K562 (cell line): ENCODE data around the gene PLCD1. TPM values are rescaled to one million over a fixed set of nuclear protein-coding genes. Genes with fewer than 3 reads are reported as not detected.

Source experiments
- ATAC-seq: fragments of 200-7000 bp; cut with Tn5 transposase; 3 replicates; pipeline ENCODE4 v1.9.1; 2020; ENCODE audit warnings: moderate library complexity
- BruUV-seq: library from RNA; stranded (reverse); fragments of 400-500 nt; replicated peaks from 2 replicates; lab custom pipeline; 2021; lab: Mats Ljungman, UMichigan
- CTCF ChIA-PET: fragments of 300-600 bp; formaldehyde crosslinking; extraction: SDS; loops from one replicate; lab custom pipeline; 2021; ENCODE audit warnings: low intra/inter-chr PET ratio; lab: Yijun Ruan, JAX
- POLR2A ChIA-PET: fragments of 300-600, 350-650 bp; sonication (Branson Sonifier 250); formaldehyde crosslinking; extraction: SDS; loops from one replicate; lab custom pipeline; 2021; ENCODE audit warnings: antibody characterized with exemption, inconsistent platforms; lab: Yijun Ruan, JAX
- DNase-seq, 4 experiments: peaks; one replicate each; pipeline versions ENCODE4 v3.0.0 to v3.0.0-alpha.2; 2011 to 2018; ENCODE audit warnings: low spot score in 3 of 4, mixed read lengths in 3 of 4; ENCODE audit errors: extremely low read depth in 1 of 4
- FAIRE-seq: peaks from 2 replicates; lab custom pipeline; 2011; peaks lifted over from hg19 to GRCh38; lab: Jason Lieb, UNC
- H2AFZ ChIP-seq: 2 replicates; pipeline ENCODE4 v1.6.0; 2011; ENCODE audit warnings: low read depth, low read length, control low read depth, inconsistent platforms
- H3K27ac ChIP-seq: fragments of 200-600 bp; 3 replicates; pipeline ENCODE4 v1.8.0; 2011; ENCODE audit warnings: low read depth, mild to moderate bottlenecking, control low read depth, inconsistent platforms, low read length, moderate library complexity, mixed read lengths; ENCODE audit errors: extremely low read depth
- H3K27me3 ChIP-seq, 2 experiments: fragments of 300-600 bp in 1 of 2; 2 replicates in 1 of 2; 3 replicates in 1 of 2; pipeline versions ENCODE4 v1.6.0 to v1.8.0; 2011; ENCODE audit warnings: inconsistent platforms in 2 of 2, low read length in 2 of 2, mild to moderate bottlenecking in 1 of 2, mixed read lengths in 1 of 2, moderate library complexity in 1 of 2; ENCODE audit not compliant: control insufficient read depth in 2 of 2, insufficient read depth in 2 of 2
- H3K36me3 ChIP-seq: fragments of 300-600 bp; 3 replicates; pipeline ENCODE4 v1.8.0; 2011; ENCODE audit warnings: mild to moderate bottlenecking, low read length, inconsistent platforms; ENCODE audit not compliant: control insufficient read depth, insufficient read depth
- H3K4me1 ChIP-seq, 2 experiments: fragments of 200-600 bp in 1 of 2; replicated peaks in 1 of 2; 2 replicates in 1 of 2; 3 replicates in 1 of 2; pipeline versions ENCODE4 v1.5.1 to v1.8.0; 2011; ENCODE audit warnings: inconsistent platforms in 2 of 2, low read length in 2 of 2, mild to moderate bottlenecking in 1 of 2, mixed read lengths in 1 of 2, moderate library complexity in 1 of 2; ENCODE audit not compliant: control insufficient read depth in 2 of 2, insufficient read depth in 2 of 2
- H3K4me2 ChIP-seq: 2 replicates; pipeline ENCODE4 v1.6.1; 2011; ENCODE audit warnings: low read length, control low read depth, inconsistent platforms, mixed read lengths; ENCODE audit not compliant: insufficient read depth
- H3K4me3 ChIP-seq: fragments of 200-600 bp; sonication (generic), shearing (Covaris generic); 2 replicates; pipeline ENCODE4 v1.5.1; 2016; ENCODE audit warnings: control low read depth, inconsistent platforms
- H3K79me2 ChIP-seq: fragments of 200-600 bp; 3 replicates; pipeline ENCODE4 v1.8.0; 2011; ENCODE audit warnings: low read length, inconsistent platforms; ENCODE audit not compliant: control insufficient read depth, insufficient read depth
- H3K9ac ChIP-seq, 2 experiments: 2 replicates each; pipeline versions ENCODE4 v1.6.0 to v1.6.1; 2011; ENCODE audit warnings: low read depth in 2 of 2, low read length in 2 of 2, control low read depth in 1 of 2, inconsistent platforms in 1 of 2, mild to moderate bottlenecking in 1 of 2, mixed read lengths in 1 of 2; ENCODE audit not compliant: insufficient read depth in 1 of 2
- H3K9me1 ChIP-seq: one replicate; pipeline ENCODE4 v1.6.0; 2011; ENCODE audit warnings: inconsistent platforms, mild to moderate bottlenecking, low read length, moderate library complexity; ENCODE audit not compliant: control insufficient read depth, insufficient read depth
- H3K9me3 ChIP-seq: replicated peaks from 2 replicates; pipeline ENCODE4 v1.5.1; 2011; ENCODE audit warnings: low read depth, low read length, inconsistent platforms; ENCODE audit not compliant: control insufficient read depth, insufficient read depth
- H4K20me1 ChIP-seq: replicated peaks from 2 replicates; pipeline ENCODE4 v1.6.1; 2011; ENCODE audit warnings: low read length, inconsistent platforms, mixed read lengths; ENCODE audit not compliant: control insufficient read depth, insufficient read depth
- CHD1 ChIP-seq: fragments of 200-600 bp; sonication (generic); IDR thresholded peaks from one replicate; pipeline ENCODE4 v1.6.1; 2012; ENCODE audit warnings: mild to moderate bottlenecking, moderate library complexity, low read length, inconsistent platforms
- KDM4B ChIP-seq, 2 experiments: fragments of 450-650 bp in 1 of 2; sonication (generic) in 1 of 2; IDR thresholded peaks; 2 replicates each; pipeline ENCODE4 v1.6.1; 2016 to 2017; ENCODE audit warnings: borderline replicate concordance in 2 of 2, antibody characterized with exemption in 1 of 2, low read depth in 1 of 2, mild to moderate bottlenecking in 1 of 2
- SIX5 ChIP-seq, 2 experiments: IDR thresholded peaks; 2 replicates each; pipeline ENCODE4 v1.6.1; 2011; ENCODE audit warnings: low read length in 2 of 2, borderline replicate concordance in 1 of 2, low read depth in 1 of 2, mild to moderate bottlenecking in 1 of 2, moderate library complexity in 1 of 2; ENCODE audit not compliant: insufficient read depth in 1 of 2
- SP2 ChIP-seq: IDR thresholded peaks from 2 replicates; pipeline ENCODE4 v1.6.1; 2011; ENCODE audit warnings: mild to moderate bottlenecking, low read depth, low read length, moderate library complexity; ENCODE audit not compliant: poor library complexity, severe bottlenecking; ENCODE audit errors: extremely low read depth
- WGBS: fragments of 100-300 bp; shearing (Covaris generic); methylation state at CpG from one replicate; pipeline ENCODE4 v1.1.6; 2016; ENCODE audit warnings: low coverage, mixed read lengths; ENCODE audit not compliant: insufficient coverage; ENCODE audit errors: missing lambda C conversion rate; 5-methylcytosine and 5-hydroxymethylcytosine counted together
- in situ Hi-C: fragments of 300-500 bp; cut with MboI; formaldehyde crosslinking; loops from 4 replicates; pipeline ENCODE4 v1.15.0; 2018; ENCODE audit warnings: inconsistent platforms, mixed read lengths
- intact Hi-C: fragments of 100-400 bp; cut with micrococcal nuclease; formaldehyde crosslinking; loops from 2 replicates; pipeline ENCODE4 v1.14.2; 2022
- polyA plus RNA-seq, 8 experiments: library from polyadenylated mRNA; depleted of rRNA in 4 of 8; stranded (reverse) in 5 of 8; unstranded in 3 of 8; fragments of >200 nt; fragmentation: Nextera tagmentation in 2 of 8; fragmentation: Illumina TruSeq in 1 of 8; extraction: Ambion mirVana in 2 of 8; extraction: Trizol in 1 of 8; gene quantifications; 2 replicates each; pipeline versions ENCODE4 v1.2.1 to v1.2.3, GENCODE V29; 2011 to 2014; ENCODE audit warnings: inconsistent platforms in 1 of 8, missing spikeins in 1 of 8
- total RNA-seq, 7 experiments: library from RNA; depleted of rRNA in 6 of 7; stranded (reverse); fragments of >200 nt in 6 of 7; fragmentation: Illumina TruSeq in 2 of 7; extraction: Trizol in 2 of 7; gene quantifications; 2 replicates each; pipeline versions ENCODE4 v1.2.1 to v1.2.3, GENCODE V29; 2011 to 2021; ENCODE audit warnings: low replicate concordance in 1 of 7

PLCD1 gene
- total and polyA plus RNA-seq, 9 of the 15 experiments (the other 6 are each of a cell fraction or from before 2014, with no cell fraction given), result 5.4 to 209 (median 116) TPM

- intact Hi-C loops (no loop called here), in situ Hi-C loops (no loop called here)
- H4K20me1 ChIP-seq, result no peaks in the 10 kb centered on the region
- no peak overlapping the region for H2AFZ ChIP-seq
- no peak overlapping the region for H3K27ac ChIP-seq
- TF ChIP-seq SP2 (no peak), SIX5 (IDR thresholded peaks at IDR 0.05; ENCODE audit: borderline replicate concordance in 1 of 2, insufficient read depth in 1 of 2, low read depth in 1 of 2, low read length in 2 of 2) (no peak), CHD1 (no peak), KDM4B (IDR thresholded peaks at IDR 0.05; ENCODE audit: borderline replicate concordance in 2 of 2, low read depth in 1 of 2) (no peak)
- no peak overlapping the region for H3K9ac ChIP-seq
- DNase-seq, result no peak
- WGBS, result 67% methylated on average over 2 of the region's 2 CpGs
- ChIA-PET CTCF (no interaction called here), POLR2A (interaction anchor here (1.1 to 1.6 kb wide), 2 partner anchors 9 to 13 kb away, joined by 4 read pairs; no protein-coding TSS in a partner anchor)
- H3K4me3 ChIP-seq, result no peak overlapping the region
- BruUV-seq, result no TSS peak
- FAIRE-seq, result no peak
- H3K27me3 ChIP-seq, result no peaks in the 10 kb centered on the region
- H3K4me1 ChIP-seq, result peaks cover 14 to 24% of the 10 kb centered on the region in 2 experiments
- no peaks in the 10 kb centered on the region for H3K9me1 ChIP-seq
- H3K9me3 ChIP-seq, result no peaks in the 10 kb centered on the region
- ATAC-seq, result no peak
- no peaks in the 10 kb centered on the region for H3K36me3 ChIP-seq
- H3K79me2 ChIP-seq, result no peaks in the 10 kb centered on the region
- no peak overlapping the region for H3K4me2 ChIP-seq
These were observed 48.1 kb downstream of the PLCD1 start for GRCh38 chr3:37981348-37981664.
